Measurements from ENCODE around the gene C19orf33. TPM values are rescaled to one million over a fixed set of nuclear protein-coding genes. Genes with fewer than 3 reads are reported as not detected.

Gene C19orf33
- total RNA-seq, 1 experiment from 2014 or later: 135 TPM

DNA sequence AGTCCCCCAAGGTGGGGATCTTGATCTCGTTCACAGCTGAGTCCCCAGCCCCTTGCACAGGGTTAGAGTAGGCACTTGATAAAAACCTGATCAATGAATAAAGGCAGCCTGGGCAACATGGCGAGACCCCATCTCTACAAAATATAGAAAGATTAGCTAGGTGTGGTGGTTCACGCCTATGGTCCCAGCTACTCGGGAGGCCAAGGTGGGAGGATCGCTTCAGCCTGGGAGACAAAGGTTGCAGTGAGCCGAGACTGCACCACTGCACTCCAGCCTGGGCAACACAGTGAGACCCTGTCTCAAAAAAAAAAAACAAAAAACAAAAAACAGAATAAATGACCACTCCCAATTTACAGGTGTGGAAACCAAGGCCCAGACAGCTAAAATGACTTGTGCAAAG is 6.9 kb downstream of the C19orf33 start:
- intact Hi-C loops (cut with micrococcal nuclease): no loop called here
- CTCF ChIA-PET: interaction anchor here (0.6 kb wide), 1 partner anchor 68 kb away, joined by 3 read pairs; no protein-coding TSS in a partner anchor
- TF ChIP-seq, protein P1, sequence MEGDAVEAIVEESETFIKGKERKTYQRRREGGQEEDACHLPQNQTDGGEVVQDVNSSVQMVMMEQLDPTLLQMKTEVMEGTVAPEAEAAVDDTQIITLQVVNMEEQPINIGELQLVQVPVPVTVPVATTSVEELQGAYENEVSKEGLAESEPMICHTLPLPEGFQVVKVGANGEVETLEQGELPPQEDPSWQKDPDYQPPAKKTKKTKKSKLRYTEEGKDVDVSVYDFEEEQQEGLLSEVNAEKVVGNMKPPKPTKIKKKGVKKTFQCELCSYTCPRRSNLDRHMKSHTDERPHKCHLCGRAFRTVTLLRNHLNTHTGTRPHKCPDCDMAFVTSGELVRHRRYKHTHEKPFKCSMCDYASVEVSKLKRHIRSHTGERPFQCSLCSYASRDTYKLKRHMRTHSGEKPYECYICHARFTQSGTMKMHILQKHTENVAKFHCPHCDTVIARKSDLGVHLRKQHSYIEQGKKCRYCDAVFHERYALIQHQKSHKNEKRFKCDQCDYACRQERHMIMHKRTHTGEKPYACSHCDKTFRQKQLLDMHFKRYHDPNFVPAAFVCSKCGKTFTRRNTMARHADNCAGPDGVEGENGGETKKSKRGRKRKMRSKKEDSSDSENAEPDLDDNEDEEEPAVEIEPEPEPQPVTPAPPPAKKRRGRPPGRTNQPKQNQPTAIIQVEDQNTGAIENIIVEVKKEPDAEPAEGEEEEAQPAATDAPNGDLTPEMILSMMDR (IDR thresholded peaks at IDR 0.05 in 2 of 3, conservative IDR thresholded peaks at IDR 0.05 in 1 of 3; ENCODE audit: borderline replicate concordance in 1 of 3, insufficient read depth in 1 of 3, low read depth in 2 of 3, low read length in 2 of 3): no peak
- TF ChIP-seq ELF1 (IDR thresholded peaks at IDR 0.05; ENCODE audit: borderline replicate concordance, low read depth) (no peak), TCF7L2 (IDR thresholded peaks at IDR 0.05; ENCODE audit: borderline replicate concordance, extremely low read depth, insufficient read depth, insufficient read length) (no peak), ZNF274 (IDR thresholded peaks at IDR 0.05; ENCODE audit: low read depth, low read length) (no peak), EGR1 (IDR thresholded peaks at IDR 0.05; ENCODE audit: low read depth) (no peak), SP1 (IDR thresholded peaks at IDR 0.05; ENCODE audit: low read depth) (no peak), POLR2A (IDR thresholded peaks at IDR 0.05; ENCODE audit: borderline replicate concordance, extremely low read depth, insufficient read depth, insufficient read length) (no peak), ZFX (IDR thresholded peaks at IDR 0.05) (no peak), POLR2AphosphoS5 (IDR thresholded peaks at IDR 0.05; ENCODE audit: low read depth, low read length) (no peak), EZH2phosphoT487 (IDR thresholded peaks at IDR 0.05; ENCODE audit: borderline replicate concordance) (no peak), FOSL1 (IDR thresholded peaks at IDR 0.05; ENCODE audit: low read depth) (no peak), EZH2 (IDR thresholded peaks at IDR 0.05) (no peak), SRF (IDR thresholded peaks at IDR 0.05; ENCODE audit: low read depth) (no peak), CBX3 (IDR thresholded peaks at IDR 0.05; ENCODE audit: low read depth) (no peak), YY1 (IDR thresholded peaks at IDR 0.05; ENCODE audit: extremely low read depth, insufficient replicate concordance, low read depth, low read length) (no peak), SIN3A (IDR thresholded peaks at IDR 0.05; ENCODE audit: low read depth) (no peak)
- TF ChIP-seq, protein P2, sequence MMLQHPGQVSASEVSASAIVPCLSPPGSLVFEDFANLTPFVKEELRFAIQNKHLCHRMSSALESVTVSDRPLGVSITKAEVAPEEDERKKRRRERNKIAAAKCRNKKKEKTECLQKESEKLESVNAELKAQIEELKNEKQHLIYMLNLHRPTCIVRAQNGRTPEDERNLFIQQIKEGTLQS (IDR thresholded peaks at IDR 0.05): no peak
- Histone ChIP-seq H3K4me3 (replicated peaks in 1 of 2; ENCODE audit: low read depth in 1 of 2, low read length in 2 of 2) (no peak overlapping the region), H3K27ac (ENCODE audit: low read depth, low read length) (no peak overlapping the region), H4K20me1 (ENCODE audit: insufficient read depth) (no peaks in the 10 kb centered on the region), H2AFZ (ENCODE audit: low read depth, low read length, poor library complexity, severe bottlenecking) (no peak overlapping the region), H3K79me2 (ENCODE audit: insufficient read depth, low read length) (peaks cover 16% of the 10 kb centered on the region; the same call in 1 of the 2 replicates), H3K4me2 (ENCODE audit: low read length) (no peak overlapping the region), H3K27me3 (ENCODE audit: insufficient read depth, low read length) (no peaks in the 10 kb centered on the region), H3K4me1 (ENCODE audit: control insufficient read depth in 1 of 2, insufficient read depth in 2 of 2, low read length in 2 of 2) (peaks cover 4 to 12% of the 10 kb centered on the region in 2 experiments; a peak in 3 of 4 replicates), H3K9ac (ENCODE audit: low read length) (no peak overlapping the region), H3K9me3 (ENCODE audit: control insufficient read depth in 1 of 2, insufficient read depth in 1 of 2, low read depth in 1 of 2, low read length in 2 of 2) (no peaks in the 10 kb centered on the region), H3K36me3 (ENCODE audit: control insufficient read depth in 1 of 2, insufficient read depth in 2 of 2, low read length in 2 of 2) (peaks cover 10% of the 10 kb centered on the region in 2 experiments; a peak in 3 of 4 replicates), H3K9me2 (ENCODE audit: insufficient read depth) (no peaks in the 10 kb centered on the region)
- BruUV-seq (replicated peaks): no TSS peak
- POLR2A ChIA-PET: interaction anchor here (1.3 kb wide), 1 partner anchor 46 kb away, joined by 3 read pairs; no protein-coding TSS in a partner anchor
- ATAC-seq (no peak), DNase-seq (ENCODE audit: low read depth, low spot score) (no peak)
- RAD21 ChIA-PET (ENCODE audit: low non-redundant PET in 1 of 2, low total read pairs in 2 of 2, uncharacterized antibody in 2 of 2, unreplicated experiment in 2 of 2): interaction anchor here in 1 of 2 experiments (0.6 kb wide), 1 partner anchor 76 kb away, joined by 3 read pairs; no protein-coding TSS in a partner anchor
